NB4 (cell line): Measurements from ENCODE around the gene RAD51B.
"Not testable (repeated sequence)": the region's sequence is repeated elsewhere in the genome, so short reads cannot be mapped to it uniquely, and the experiment has no call there.

Source experiments
- DNase-seq: peaks from one replicate; pipeline ENCODE4 v3.0.0; 2010; ENCODE audit warnings: low read depth
- H3K4me3 ChIP-seq: one replicate; pipeline ENCODE4 v1.5.1; 2011; ENCODE audit warnings: mild to moderate bottlenecking, low read depth, low read length, moderate library complexity
- MAX ChIP-seq: IDR thresholded peaks from 2 replicates; pipeline ENCODE4 v1.6.1; 2011; ENCODE audit warnings: low read depth, low read length
- MYC ChIP-seq: IDR thresholded peaks from 2 replicates; pipeline ENCODE4 v1.6.1; 2011; ENCODE audit warnings: low read depth, low read length
- POLR2A ChIP-seq: IDR thresholded peaks from 2 replicates; pipeline ENCODE4 v1.6.1; 2011; ENCODE audit warnings: mild to moderate bottlenecking; ENCODE audit not compliant: insufficient read length; ENCODE audit errors: extremely low read depth
- TF ChIP-seq, protein P1 (sequence below): IDR thresholded peaks from one replicate; pipeline ENCODE4 v1.5.1; 2012; ENCODE audit warnings: low read depth, low read length

The RAD51B gene

GRCh38 chr14:68254669-68255527 lies 435.3 kb downstream of the RAD51B start:
- no peak for TF ChIP-seq MYC
- no peak for TF ChIP-seq MAX
- TF ChIP-seq, protein P1, sequence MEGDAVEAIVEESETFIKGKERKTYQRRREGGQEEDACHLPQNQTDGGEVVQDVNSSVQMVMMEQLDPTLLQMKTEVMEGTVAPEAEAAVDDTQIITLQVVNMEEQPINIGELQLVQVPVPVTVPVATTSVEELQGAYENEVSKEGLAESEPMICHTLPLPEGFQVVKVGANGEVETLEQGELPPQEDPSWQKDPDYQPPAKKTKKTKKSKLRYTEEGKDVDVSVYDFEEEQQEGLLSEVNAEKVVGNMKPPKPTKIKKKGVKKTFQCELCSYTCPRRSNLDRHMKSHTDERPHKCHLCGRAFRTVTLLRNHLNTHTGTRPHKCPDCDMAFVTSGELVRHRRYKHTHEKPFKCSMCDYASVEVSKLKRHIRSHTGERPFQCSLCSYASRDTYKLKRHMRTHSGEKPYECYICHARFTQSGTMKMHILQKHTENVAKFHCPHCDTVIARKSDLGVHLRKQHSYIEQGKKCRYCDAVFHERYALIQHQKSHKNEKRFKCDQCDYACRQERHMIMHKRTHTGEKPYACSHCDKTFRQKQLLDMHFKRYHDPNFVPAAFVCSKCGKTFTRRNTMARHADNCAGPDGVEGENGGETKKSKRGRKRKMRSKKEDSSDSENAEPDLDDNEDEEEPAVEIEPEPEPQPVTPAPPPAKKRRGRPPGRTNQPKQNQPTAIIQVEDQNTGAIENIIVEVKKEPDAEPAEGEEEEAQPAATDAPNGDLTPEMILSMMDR = no peak
- TF ChIP-seq POLR2A = no peak
- H3K4me3 ChIP-seq = no peak overlapping the region
- no peak for DNase-seq

GRCh38 chr14:68255693-68256178 lies 436.2 kb downstream of the RAD51B start:
- DNase-seq = no peak
- no peak overlapping the region for H3K4me3 ChIP-seq
- TF ChIP-seq MAX (no peak), MYC (no peak), POLR2A (no peak)
- TF ChIP-seq, protein P1 = no peak

GRCh38 chr14:68257969-68258368 lies 438.4 kb downstream of the RAD51B start:
- H3K4me3 ChIP-seq = no peak overlapping the region
- TF ChIP-seq POLR2A (no peak), MAX (no peak), MYC (no peak)
- TF ChIP-seq, protein P1 = no peak
- no peak for DNase-seq

- DNase-seq, H3K4me3 ChIP-seq: not testable (repeated sequence)
Measured at GRCh38 chr14:68258995-68259394, 439.4 kb downstream of the RAD51B start.

DNA sequence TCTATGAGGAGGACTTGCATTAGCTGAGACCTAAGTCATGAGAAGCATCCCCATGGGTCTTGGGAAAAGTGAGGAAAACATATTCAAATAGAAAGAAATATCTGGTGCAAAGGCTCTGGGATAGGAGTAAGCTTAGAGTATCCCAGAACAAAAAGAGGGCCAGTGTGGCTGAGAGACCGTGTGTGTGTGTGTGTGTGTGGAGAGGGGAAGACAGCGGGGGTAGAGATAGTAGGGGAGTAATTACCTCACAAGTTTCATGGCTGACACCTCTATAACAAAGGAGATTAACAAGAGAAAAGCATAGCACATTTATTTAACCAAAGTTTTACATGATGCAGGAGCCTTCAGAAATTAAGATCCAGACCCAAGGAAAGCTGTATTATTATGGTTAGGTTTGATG lies 440.5 kb downstream of the RAD51B start:
- TF ChIP-seq, protein P1 = no peak
- TF ChIP-seq POLR2A (no peak), MYC (no peak), MAX (no peak)
- no peak for DNase-seq
- no peak overlapping the region for H3K4me3 ChIP-seq

GRCh38 chr14:68261092-68261842 lies 441.7 kb downstream of the RAD51B start:
- TF ChIP-seq POLR2A (no peak), MYC (no peak), MAX (no peak)
- TF ChIP-seq, protein P1 = no peak
- DNase-seq = no peak
- no peak overlapping the region for H3K4me3 ChIP-seq
